MM.1S (cell line): Measurements from ENCODE around the gene FETUB.
A peak's percentile ranks its signal among the peaks of the same experiment; 100 is the strongest.

Experiments
- EZH2 ChIP-seq: fragments of 300-600 bp; sonication (generic); optimal IDR thresholded peaks from 2 replicates; pipeline ENCODE3; 2017; ENCODE audit warnings: low read depth, mild to moderate bottlenecking, antibody characterized with exemption, low read length, mixed read lengths
- EZH2phosphoT487 ChIP-seq: fragments of 300-600 bp; sonication (generic); IDR thresholded peaks from 2 replicates; pipeline ENCODE4 v1.6.1; 2018; ENCODE audit warnings: antibody characterized with exemption, low read length
- TF ChIP-seq, protein P1 (sequence below): fragments of 300-600 bp; sonication (generic); IDR thresholded peaks from 2 replicates; pipeline ENCODE4 v1.5.1; 2016; ENCODE audit warnings: antibody characterized with exemption, low read length, mixed read lengths

DNA sequence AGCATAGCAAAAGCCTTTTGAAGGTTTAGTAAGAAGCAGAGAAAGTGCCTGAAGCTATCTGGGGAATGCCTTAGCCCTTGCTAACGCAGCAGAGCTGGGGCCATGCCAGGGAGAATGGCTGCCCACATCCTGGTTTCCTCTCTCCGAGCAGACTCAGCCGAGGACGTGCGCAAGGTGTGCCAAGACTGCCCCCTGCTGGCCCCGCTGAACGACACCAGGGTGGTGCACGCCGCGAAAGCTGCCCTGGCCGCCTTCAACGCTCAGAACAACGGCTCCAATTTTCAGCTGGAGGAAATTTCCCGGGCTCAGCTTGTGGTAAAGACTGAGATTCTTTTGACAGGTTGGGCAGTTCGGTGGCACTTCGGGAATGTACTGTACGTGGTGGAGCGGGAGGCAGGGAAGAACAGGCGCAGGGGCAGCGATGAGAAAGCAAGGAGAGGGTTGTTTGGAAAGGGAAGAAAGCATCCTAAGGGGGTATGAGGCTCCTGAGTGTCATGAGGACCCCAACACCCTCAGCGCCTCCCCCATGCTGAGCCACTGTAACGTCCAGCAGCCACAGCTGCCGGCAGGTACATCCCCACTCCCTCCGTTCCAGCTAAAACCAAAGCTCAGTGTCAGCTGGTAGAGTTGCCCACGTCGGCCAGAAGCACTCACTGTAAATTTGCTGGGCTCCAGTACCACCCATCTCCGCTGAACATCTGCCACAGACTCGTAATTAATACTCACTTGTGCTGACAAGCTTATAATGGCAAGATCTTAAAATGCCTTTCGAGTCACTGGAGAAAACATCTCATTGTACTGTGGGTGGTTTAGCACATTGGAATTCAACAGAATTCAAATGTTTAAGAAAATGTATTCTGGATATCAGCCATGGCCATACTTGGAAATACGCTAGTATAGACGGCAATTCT lies 22.9 kb upstream of the FETUB start:
- TF ChIP-seq EZH2phosphoT487, result no peak
- TF ChIP-seq, protein P1, sequence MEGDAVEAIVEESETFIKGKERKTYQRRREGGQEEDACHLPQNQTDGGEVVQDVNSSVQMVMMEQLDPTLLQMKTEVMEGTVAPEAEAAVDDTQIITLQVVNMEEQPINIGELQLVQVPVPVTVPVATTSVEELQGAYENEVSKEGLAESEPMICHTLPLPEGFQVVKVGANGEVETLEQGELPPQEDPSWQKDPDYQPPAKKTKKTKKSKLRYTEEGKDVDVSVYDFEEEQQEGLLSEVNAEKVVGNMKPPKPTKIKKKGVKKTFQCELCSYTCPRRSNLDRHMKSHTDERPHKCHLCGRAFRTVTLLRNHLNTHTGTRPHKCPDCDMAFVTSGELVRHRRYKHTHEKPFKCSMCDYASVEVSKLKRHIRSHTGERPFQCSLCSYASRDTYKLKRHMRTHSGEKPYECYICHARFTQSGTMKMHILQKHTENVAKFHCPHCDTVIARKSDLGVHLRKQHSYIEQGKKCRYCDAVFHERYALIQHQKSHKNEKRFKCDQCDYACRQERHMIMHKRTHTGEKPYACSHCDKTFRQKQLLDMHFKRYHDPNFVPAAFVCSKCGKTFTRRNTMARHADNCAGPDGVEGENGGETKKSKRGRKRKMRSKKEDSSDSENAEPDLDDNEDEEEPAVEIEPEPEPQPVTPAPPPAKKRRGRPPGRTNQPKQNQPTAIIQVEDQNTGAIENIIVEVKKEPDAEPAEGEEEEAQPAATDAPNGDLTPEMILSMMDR, result peak; percentile 99
- no peak for TF ChIP-seq EZH2
